Stomach (tissue), 4 donors: ENCODE results near the gene FRMD4B.

Experiments
- CTCF ChIP-seq, 7 experiments: fragments of 450-650 bp in 4 of 7; fragments of 200-600 bp in 3 of 7; sonication (generic) in 3 of 7; IDR thresholded peaks; one replicate each; pipeline ENCODE4 v1.5.1; 2016 to 2019; ENCODE audit warnings: antibody characterized with exemption in 7 of 7, control low read depth in 2 of 7, mild to moderate bottlenecking in 1 of 7
- EP300 ChIP-seq: sonication (generic); formaldehyde crosslinking; IDR thresholded peaks from one replicate; pipeline ENCODE4 v1.6.1; 2017; ENCODE audit warnings: antibody characterized with exemption
- POLR2A ChIP-seq, 4 donors: fragments of 450-650 bp; IDR thresholded peaks; one replicate each; pipeline ENCODE4 v1.6.1; 2016; ENCODE audit warnings: antibody characterized with exemption in 4 of 4, control low read depth in 2 of 4, mild to moderate bottlenecking in 1 of 4, moderate library complexity in 1 of 4
- POLR2AphosphoS5 ChIP-seq, 3 donors: sonication (generic); formaldehyde crosslinking; IDR thresholded peaks; one replicate each; pipeline ENCODE4 v1.6.1; 2016; ENCODE audit warnings: antibody characterized with exemption in 3 of 3

- TF ChIP-seq POLR2AphosphoS5 (IDR thresholded peaks at IDR 0.05) (no peak), CTCF (IDR thresholded peaks at IDR 0.05) (no peak), POLR2A (IDR thresholded peaks at IDR 0.05) (no peak), EP300 (no peak)
Observed at GRCh38 chr3:69319652-69320051, 66.2 kb downstream of the FRMD4B start.
